A172 (cell line): ENCODE measurements around the gene FRMD4A. TPM values are rescaled to one million over a fixed set of nuclear protein-coding genes. Genes with fewer than 3 reads are reported as not detected.

ENCODE experiments used
- DNase-seq: peaks from one replicate; pipeline ENCODE4 v3.0.0-alpha.2; 2015; ENCODE audit warnings: low spot score
- total RNA-seq: library from RNA; depleted of rRNA; stranded (reverse); fragments of >200 nt; shearing (Covaris generic); gene quantifications from 2 replicates; pipeline ENCODE4 v1.2.3, GENCODE V29; 2014

FRMD4A gene
- total RNA-seq, 1 experiment from 2014 or later: 24.1 TPM

DNA sequence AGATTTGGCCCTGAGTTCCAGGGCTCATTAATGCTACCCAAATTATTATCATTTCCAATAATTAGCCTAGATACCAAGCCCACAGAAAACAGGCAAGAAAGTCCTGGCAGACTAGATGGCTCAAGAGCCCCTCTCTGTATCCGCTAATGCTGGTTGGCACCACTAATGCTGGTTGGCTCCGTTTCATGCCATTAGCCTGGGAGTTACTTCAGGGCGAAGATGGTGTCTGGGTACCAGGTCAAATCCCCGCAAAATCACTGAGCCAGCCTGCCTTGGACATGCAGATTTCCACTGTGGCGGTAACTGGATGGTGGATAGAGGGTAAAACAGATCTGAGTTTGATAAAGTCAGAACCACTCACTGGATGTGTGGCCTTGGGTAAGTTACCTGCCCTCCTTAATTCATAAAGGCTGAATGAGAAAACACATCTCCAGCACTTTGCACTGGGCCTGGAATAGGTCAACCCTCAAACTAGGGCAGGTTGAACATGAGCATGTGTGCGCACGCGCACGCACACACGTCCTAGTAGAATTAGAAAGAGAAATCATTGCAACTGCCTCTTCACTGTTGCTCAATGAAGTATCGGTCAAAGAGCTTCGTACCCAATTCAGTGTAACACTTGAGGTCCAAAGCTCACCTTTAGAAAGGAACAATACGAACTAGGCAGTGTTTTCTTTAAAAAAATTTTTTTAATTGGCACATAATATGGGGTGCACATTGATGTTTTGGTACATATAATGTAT, 652.5 kb downstream of the FRMD4A start:
- no peak for DNase-seq

DNA sequence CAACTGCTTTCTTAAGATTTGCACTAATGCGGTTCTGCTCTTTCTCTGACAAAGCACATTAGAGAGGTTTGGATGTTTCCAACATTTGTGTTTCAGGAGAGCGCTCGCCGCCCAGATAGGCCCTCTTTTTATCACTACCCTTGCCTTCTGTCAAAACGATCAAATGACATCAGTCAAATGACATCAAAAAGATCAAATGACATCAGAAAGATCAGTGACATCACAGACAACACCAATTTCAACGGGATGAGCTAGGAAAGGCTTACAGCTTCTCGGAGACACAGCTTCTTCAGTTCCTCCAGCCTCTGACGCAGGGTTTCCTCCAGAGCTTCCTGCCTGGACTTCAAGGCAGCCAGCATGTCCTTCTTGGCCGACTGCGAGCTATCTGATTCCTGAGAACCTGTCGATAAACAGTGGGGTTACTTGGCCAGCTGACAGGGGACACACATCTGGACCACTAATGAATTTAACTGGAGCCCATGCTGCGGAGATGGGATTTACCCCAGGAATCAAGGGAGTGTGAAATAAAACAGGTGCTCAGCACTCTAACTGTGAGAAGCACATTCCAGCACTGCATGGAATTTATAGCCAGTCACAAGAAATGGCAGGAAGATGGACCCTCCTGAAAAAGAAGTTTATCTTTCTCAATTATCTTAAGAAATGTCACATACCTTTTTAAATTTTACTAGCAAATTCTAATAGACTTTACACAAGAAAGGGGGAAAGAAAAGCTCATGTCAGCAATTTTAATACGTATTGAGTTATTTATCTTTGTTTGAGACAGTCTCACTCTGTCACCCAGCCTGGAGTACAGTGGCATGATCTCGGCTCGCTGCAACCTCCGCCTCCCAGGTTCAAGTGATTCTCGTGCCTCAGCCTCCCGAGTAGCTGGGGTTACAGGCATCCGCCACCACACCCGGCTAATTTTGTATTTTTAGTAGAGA, 655.8 kb downstream of the FRMD4A start:
- no peak for DNase-seq

DNA sequence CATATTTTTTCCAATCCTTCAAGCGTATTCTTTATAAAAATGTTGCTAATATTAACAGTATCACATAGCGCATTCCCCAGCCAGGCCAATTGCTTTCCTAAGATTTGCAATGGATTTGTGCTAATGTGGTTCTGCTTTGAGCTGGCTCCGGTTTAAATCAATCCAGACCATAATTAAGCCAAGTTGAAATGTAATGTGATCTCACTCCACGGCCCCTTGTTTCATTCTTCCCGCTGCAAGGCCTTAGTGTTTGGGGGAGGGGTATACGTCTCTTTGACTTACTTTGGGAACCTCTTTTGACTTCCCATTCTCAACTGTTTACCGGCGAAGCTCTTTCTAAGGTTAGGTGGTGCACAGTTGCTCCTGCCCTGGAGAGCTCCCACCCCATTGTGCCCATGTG, 657.6 kb downstream of the FRMD4A start:
- no peak for DNase-seq

GRCh38 chr10:13672548-13672947, 658.2 kb downstream of the FRMD4A start:
- DNase-seq: no peak

DNA sequence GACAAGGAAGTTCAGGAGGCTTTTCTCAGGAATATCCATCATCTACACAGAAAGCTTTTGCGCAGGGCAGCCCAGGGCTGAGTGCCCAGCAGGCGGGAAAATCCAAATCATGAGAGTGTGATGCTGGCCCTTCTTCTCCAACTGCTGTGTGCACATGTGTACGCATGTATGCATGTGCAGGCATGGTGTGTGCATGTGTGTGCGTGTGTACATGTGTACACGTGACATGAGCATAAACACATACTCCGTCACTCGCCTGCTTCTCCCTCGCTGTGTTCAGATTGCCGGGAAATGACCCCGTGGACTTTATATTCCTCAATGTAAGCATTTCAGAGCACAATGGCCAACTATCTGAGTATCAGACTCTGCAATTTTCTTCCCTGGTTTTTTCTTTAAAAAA, 658.8 kb downstream of the FRMD4A start:
- no peak for DNase-seq

- DNase-seq: no peak
These were observed 660.4 kb downstream of the FRMD4A start for GRCh38 chr10:13670311-13670710.

DNA sequence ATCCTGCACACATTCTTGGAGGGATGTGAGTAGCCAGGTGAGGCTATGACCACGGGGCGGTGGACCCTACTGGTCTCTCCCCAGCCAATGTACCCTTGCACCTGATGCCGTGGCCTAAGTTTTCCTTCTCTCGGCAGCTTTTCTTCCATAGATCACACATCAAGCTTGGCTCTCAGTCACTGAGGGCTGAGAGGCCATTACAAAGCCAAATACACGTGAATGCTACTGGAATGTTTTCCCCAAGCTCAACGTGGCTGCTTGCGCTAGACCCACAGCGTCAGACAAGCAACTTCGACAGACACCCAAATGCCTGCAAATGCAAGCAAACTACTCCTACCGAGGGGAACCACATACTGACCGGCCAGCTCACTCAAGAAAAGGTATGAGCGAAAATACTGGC, 660.8 kb downstream of the FRMD4A start:
- DNase-seq: no peak

DNA sequence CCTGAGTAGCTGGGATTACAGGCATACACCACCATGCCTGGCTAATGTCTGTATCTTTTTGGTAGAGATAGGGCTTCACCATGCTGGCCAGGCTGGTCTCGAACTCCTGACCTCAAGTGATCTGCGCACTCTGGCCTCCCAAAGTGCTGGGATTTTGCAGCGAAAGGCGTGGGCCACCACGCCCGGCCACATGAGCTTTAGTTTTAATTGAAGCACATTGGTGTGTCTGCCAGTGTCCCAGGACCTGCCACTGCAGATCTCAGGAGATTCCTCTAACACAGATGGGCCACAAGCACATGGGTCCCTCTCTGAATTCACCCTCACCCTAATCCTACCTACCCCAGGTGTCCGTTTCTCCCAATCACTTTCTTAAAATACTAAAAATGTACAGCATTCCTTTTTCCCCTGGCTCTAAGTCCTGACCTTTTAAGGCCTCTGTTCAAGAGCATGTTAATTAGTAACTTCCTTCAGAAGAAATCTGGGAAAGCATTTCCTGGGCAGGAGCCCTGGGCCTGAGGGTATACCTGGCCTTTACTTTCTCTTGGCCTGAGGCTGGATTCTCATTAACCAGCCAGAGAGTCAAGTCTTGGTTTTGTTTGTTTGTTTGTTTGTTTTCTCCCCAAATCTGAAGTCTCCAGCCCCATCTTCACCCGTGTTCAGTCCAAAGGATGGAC, 661.4 kb downstream of the FRMD4A start:
- no peak for DNase-seq

- no peak for DNase-seq
These were observed 662.6 kb downstream of the FRMD4A start for GRCh38 chr10:13668126-13668525.

DNA sequence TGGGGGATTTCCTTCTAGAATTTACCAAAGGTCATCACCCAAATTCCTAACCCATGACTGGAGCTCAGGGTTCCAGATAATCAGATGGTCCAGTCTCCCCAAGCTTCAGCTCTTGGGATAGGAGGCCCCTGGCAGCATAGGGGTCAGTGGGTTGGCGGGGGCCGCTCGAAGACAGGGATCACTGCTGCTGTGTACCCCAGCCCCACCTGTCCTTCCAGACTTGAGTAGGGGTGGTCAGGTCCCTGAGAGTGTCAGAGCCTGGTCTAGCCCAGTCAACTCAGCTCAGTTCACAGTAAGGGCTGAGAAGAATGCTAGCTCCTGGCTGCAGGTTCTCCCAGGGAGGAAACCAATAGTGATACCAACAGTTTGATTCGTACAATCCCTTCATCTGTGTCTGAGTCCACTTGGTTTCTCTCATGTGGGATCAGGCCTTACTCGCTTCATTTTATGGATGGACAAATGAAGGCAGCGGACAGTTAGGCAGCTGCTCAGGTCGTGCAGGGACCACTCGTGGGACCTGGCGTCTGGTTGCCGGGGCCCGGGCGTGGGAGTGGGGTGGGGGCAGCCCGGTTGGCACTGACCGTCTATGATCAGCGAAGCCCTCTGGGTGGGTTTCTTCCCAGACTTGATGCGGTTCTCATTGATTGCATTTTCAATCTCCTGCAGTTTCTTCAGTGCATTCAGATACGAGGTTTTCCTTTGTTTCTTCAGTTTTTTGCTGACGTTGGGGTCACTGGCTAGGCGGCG, 665.0 kb downstream of the FRMD4A start:
- no peak for DNase-seq

DNA sequence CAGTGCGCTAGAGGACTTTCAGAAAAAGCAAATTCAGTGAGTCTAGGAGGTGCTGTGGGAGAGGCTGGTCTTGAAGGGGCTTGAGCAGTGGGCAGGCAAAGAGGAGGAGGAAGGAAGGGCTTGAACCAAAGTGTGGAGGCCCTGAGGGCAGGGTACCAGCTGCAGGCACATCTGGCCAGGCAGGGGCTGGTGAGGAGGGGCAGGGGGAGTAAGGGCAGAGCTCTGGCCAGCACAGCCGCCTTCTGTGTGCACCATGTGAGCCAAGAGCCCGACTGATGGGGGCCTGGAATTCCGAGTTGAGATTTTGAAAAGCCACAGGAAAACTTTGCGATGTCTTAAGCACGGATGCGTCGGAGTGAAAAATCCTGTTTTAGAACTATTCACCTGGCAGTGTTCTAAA, 669.5 kb downstream of the FRMD4A start:
- no peak for DNase-seq

DNA sequence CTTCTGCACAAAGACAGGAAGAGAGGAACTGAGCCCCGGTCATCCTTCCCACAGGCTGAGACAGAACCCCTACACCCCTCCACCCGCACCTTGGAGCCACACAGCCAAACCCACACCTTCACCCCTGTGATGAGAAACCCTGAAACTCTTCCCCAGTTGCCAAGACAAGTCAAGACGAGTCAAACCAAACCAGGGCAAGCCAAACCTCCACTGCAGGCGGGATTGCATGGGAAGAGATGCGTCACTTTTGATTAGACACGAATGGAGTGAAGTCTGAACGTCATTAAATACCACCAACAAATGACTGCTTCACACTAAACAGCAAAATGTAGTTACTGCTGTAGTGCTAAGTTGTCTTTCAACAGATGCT, 670.2 kb downstream of the FRMD4A start:
- no peak for DNase-seq

DNA sequence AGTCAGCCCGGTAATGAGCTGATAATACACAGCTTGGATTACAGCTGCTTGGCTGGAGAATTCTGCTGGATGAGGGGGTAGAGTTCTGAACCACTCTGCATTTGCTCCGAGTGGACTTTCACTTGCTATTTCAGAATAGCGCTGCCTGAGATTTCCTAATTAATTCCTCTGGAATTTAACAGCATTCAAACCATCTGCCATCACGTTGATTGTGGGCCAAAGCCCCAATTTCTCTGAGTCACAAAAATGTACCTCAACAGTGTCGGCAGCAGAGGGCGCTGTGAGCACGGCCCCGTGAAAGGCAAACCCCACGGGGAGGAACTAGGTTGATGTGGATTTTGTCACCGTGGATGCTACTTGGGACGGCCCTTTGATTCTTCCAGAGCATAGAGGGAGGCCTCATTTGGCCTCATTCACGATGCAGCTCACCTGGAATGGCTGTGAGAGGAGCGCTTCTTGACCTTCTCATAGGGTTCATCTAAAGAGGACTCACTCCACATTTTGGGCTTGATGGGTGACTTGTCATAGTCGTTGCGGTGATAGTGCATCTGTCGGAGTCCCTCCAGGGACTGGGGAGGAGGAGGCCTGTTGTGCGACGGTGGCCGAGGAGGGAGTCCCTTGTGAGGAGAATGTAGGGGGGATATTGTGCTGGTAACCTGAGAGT, 670.7 kb downstream of the FRMD4A start:
- peak; percentile 43 for DNase-seq

DNA sequence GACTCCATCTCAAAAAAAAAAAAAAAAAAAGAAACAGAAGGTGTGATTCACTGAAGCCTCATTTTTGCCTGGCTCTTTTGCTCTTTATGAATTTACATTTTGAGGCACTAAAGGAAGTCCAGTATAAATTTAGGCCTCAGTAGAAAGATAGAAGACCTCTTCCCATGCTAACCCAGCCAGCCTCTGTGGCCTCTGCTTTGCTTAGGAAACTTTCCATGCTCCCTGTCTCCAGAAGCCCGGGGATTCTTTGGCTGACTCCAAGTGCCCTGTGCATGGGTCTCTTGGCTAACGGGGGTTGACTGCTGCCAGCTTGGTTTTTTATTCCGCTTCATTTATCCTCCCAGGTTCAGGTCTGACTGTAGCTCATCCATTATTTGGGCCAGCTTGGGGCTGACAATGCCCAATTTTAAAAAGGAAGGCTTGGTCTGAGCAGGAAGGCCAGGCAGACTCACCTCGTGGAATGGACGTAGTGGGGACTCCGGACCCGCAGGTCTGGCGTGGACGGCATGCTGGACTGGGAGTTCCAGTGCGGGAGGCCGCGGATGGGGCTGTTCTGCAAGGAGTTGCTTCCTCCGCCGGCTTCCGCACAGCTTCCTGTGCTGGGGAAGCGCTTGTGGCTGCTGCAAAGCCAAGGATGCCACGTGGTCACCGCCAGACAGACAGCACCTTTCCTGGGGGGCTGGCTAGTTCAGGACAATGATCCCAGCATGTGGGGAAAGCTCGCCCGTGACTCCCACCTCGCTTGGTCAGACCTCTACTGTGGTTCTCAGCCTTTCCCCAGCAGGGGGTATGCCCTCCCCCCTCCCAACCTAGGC, 671.6 kb downstream of the FRMD4A start:
- no peak for DNase-seq

- DNase-seq: no peak
These were observed 672.5 kb downstream of the FRMD4A start for GRCh38 chr10:13658264-13658663.

- no peak for DNase-seq
These were observed 673.5 kb downstream of the FRMD4A start for GRCh38 chr10:13657101-13657680.

GRCh38 chr10:13656337-13657100, 674.2 kb downstream of the FRMD4A start:
- DNase-seq: no peak

DNA sequence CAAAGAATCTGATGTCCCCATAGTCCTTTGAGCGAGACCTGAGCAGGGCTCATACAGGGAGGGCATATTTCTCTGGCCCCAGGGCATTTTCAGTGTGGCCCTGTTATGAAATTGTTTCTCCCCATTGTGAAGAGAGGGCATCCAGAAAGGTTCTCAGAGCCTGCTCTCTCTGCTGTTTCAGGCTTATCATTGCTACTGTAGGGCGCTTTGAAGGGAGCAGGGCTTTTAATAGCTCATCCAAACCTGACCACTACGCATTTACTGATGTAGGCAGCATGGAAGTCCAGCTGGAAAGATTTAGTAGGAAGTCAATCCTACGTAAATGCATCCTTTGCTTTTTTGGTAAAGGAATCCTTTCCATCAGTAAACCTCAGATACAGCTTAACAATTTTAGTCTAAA, 675.9 kb downstream of the FRMD4A start:
- DNase-seq: no peak
